Neural cell (in vitro differentiated cells): ENCODE measurements around the gene DEF6. TPM values are rescaled to one million over a fixed set of nuclear protein-coding genes. Genes with fewer than 3 reads are reported as not detected.

ENCODE experiments used
- H2AFZ ChIP-seq: fragments of 200-600, 300-800 bp; sonication (generic), shearing (Covaris generic); 2 replicates; pipeline ENCODE4 v1.6.0; 2014; ENCODE audit warnings: low read depth, mild to moderate bottlenecking, antibody characterized with exemption, low read length, moderate library complexity
- H3F3A ChIP-seq: fragments of 200-600 bp; shearing (Covaris generic); 2 replicates; pipeline ENCODE4 v1.6.1; 2016; ENCODE audit warnings: mild to moderate bottlenecking, moderate library complexity, mixed read lengths, antibody characterized with exemption, low read length; ENCODE audit not compliant: insufficient read depth, poor library complexity, severe bottlenecking
- H3K27ac ChIP-seq: fragments of 200-600, 300-800 bp; sonication (generic), shearing (Covaris generic); 2 replicates; pipeline ENCODE4 v1.5.1; 2014; ENCODE audit warnings: mild to moderate bottlenecking, low read length, moderate library complexity
- H3K27me3 ChIP-seq: fragments of 300-800, 200-600 bp; sonication (generic), shearing (Covaris generic); 2 replicates; pipeline ENCODE4 v1.6.0; 2014; ENCODE audit warnings: mild to moderate bottlenecking, low read depth, low read length, moderate library complexity; ENCODE audit not compliant: insufficient read depth
- H3K36me3 ChIP-seq: fragments of 300-800, 200-600 bp; sonication (generic), shearing (Covaris generic); 2 replicates; pipeline ENCODE4 v1.5.1; 2014; ENCODE audit warnings: mild to moderate bottlenecking, antibody characterized with exemption, low read length, moderate library complexity; ENCODE audit not compliant: insufficient read depth
- H3K4me2 ChIP-seq: fragments of 300-800, 200-600 bp; sonication (generic), shearing (Covaris generic); 2 replicates; pipeline ENCODE4 v1.6.0; 2014; ENCODE audit warnings: mild to moderate bottlenecking, low read length
- H3K4me3 ChIP-seq: fragments of 300-800, 200-600 bp; sonication (generic), shearing (Covaris generic); 2 replicates; pipeline ENCODE4 v1.5.1; 2014; ENCODE audit warnings: mild to moderate bottlenecking, low read length, moderate library complexity
- H3K79me2 ChIP-seq: fragments of 200-600 bp; shearing (Covaris generic); replicated peaks from 2 replicates; pipeline ENCODE4 v1.6.0; 2014; ENCODE audit warnings: mild to moderate bottlenecking, low read length, moderate library complexity; ENCODE audit not compliant: insufficient read depth
- H3K9ac ChIP-seq: fragments of 300-800, 200-600 bp; sonication (generic), shearing (Covaris generic); 2 replicates; pipeline ENCODE4 v1.6.1; 2016; ENCODE audit warnings: mild to moderate bottlenecking, low read length, mixed read lengths
- H3K9me2 ChIP-seq: fragments of 200-600 bp; shearing (Covaris generic); 2 replicates; pipeline ENCODE4 v1.6.1; 2016; ENCODE audit warnings: mild to moderate bottlenecking, low read length, mixed read lengths; ENCODE audit not compliant: insufficient read depth
- H3K9me3 ChIP-seq: fragments of 200-600, 300-800 bp; sonication (generic), shearing (Covaris generic); 2 replicates; pipeline ENCODE4 v1.6.1; 2016; ENCODE audit warnings: mild to moderate bottlenecking, mixed run types, low read length, moderate library complexity, mixed read lengths
- H4K20me1 ChIP-seq: fragments of 200-600 bp; shearing (Covaris generic); 2 replicates; pipeline ENCODE4 v1.6.1; 2016; ENCODE audit warnings: mild to moderate bottlenecking, mixed run types; ENCODE audit not compliant: insufficient read depth
- CTCF ChIP-seq: fragments of 450-650 bp; IDR thresholded peaks from 2 replicates; pipeline ENCODE4 v1.5.1; 2014; ENCODE audit warnings: antibody characterized with exemption, mild to moderate bottlenecking, moderate library complexity; ENCODE audit not compliant: poor library complexity, severe bottlenecking
- EP300 ChIP-seq: fragments of 450-650 bp; conservative IDR thresholded peaks from 2 replicates; pipeline ENCODE4 v1.6.1; 2014; ENCODE audit warnings: antibody characterized with exemption, mild to moderate bottlenecking, moderate library complexity; ENCODE audit not compliant: poor library complexity, severe bottlenecking
- EZH2 ChIP-seq: fragments of 200-600, 300-800 bp; shearing (Covaris generic), sonication (generic); IDR thresholded peaks from 2 replicates; pipeline ENCODE4 v1.6.1; 2014; ENCODE audit warnings: antibody characterized with exemption, low read length, borderline replicate concordance, mild to moderate bottlenecking; ENCODE audit not compliant: insufficient read depth, poor library complexity, severe bottlenecking
- MXI1 ChIP-seq: fragments of 450-650 bp; conservative IDR thresholded peaks from 2 replicates; pipeline ENCODE4 v1.6.1; 2014; ENCODE audit warnings: antibody characterized with exemption, mild to moderate bottlenecking; ENCODE audit not compliant: poor library complexity, severe bottlenecking
- POLR2AphosphoS5 ChIP-seq: IDR thresholded peaks from 2 replicates; pipeline ENCODE4 v1.6.1; 2012
- RAD21 ChIP-seq: fragments of 450-650 bp; conservative IDR thresholded peaks from 2 replicates; pipeline ENCODE4 v1.6.1; 2014; ENCODE audit warnings: antibody characterized with exemption, mild to moderate bottlenecking, moderate library complexity
- REST ChIP-seq: IDR thresholded peaks from 2 replicates; pipeline ENCODE4 v1.6.1; 2012; ENCODE audit warnings: borderline replicate concordance
- SMC3 ChIP-seq: fragments of 450-650 bp; conservative IDR thresholded peaks from 2 replicates; pipeline ENCODE4 v1.6.1; 2014; ENCODE audit warnings: antibody characterized with exemption, mild to moderate bottlenecking, moderate library complexity; ENCODE audit not compliant: poor library complexity
- TAF1 ChIP-seq: IDR thresholded peaks from 2 replicates; pipeline ENCODE4 v1.6.1; 2012; ENCODE audit warnings: low read depth
- polyA plus RNA-seq: library from polyadenylated mRNA; depleted of rRNA; stranded (reverse); fragments of >200 nt; gene quantifications from 2 replicates; pipeline ENCODE4 v1.2.3, GENCODE V29; 2014

DEF6 gene
- polyA plus RNA-seq, 1 donor from 2014 or later = 1.3 TPM

GRCh38 chr6:35365594-35366203 is 68.1 kb downstream of the DEF6 start:
- no peaks in the 10 kb centered on the region for H4K20me1 ChIP-seq
- H3K79me2 ChIP-seq = no peaks in the 10 kb centered on the region
- no peak overlapping the region for H2AFZ ChIP-seq
- H3K4me2 ChIP-seq = no peak overlapping the region
- no peak overlapping the region for H3K9ac ChIP-seq
- H3K27ac ChIP-seq = no peak overlapping the region
- no peaks in the 10 kb centered on the region for H3K9me2 ChIP-seq
- H3F3A ChIP-seq = no peaks in the 10 kb centered on the region
- no peaks in the 10 kb centered on the region for H3K36me3 ChIP-seq
- no peak for TF ChIP-seq CTCF
- TF ChIP-seq REST = no peak
- TF ChIP-seq POLR2AphosphoS5 = no peak
- TF ChIP-seq SMC3 = no peak
- TF ChIP-seq EZH2 = no peak
- TF ChIP-seq MXI1 = no peak
- TF ChIP-seq RAD21 = no peak
- no peak for TF ChIP-seq TAF1
- TF ChIP-seq EP300 = no peak
- H3K27me3 ChIP-seq = no peaks in the 10 kb centered on the region
- no peaks in the 10 kb centered on the region for H3K9me3 ChIP-seq
- H3K4me3 ChIP-seq = no peak overlapping the region

DNA sequence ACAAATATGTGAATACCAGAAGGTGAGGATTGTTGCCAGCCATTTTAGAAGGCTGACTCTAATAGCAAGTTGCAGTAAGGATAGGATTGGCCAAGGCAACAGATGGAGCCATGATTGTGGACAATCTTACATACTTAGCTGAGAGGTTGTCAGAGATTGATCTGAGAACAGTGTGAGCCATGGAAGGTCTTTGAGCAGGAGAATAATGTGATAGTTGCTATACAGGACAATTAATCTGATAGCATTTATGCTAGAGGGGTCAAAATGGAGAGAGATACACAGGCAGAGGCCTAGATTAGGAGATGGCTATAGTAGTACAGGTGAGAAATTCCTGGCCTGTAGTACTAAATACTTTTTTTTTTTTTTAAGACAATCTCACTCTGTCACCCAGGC is 68.6 kb downstream of the DEF6 start:
- Histone ChIP-seq H3K27ac (no peak overlapping the region), H3K27me3 (no peaks in the 10 kb centered on the region), H3F3A (no peaks in the 10 kb centered on the region), H2AFZ (no peak overlapping the region), H3K9me2 (no peaks in the 10 kb centered on the region), H3K4me2 (no peak overlapping the region), H3K4me3 (no peak overlapping the region), H3K79me2 (no peaks in the 10 kb centered on the region), H3K36me3 (no peaks in the 10 kb centered on the region), H4K20me1 (no peaks in the 10 kb centered on the region), H3K9ac (no peak overlapping the region), H3K9me3 (no peaks in the 10 kb centered on the region)
- no peak for TF ChIP-seq TAF1
- TF ChIP-seq CTCF = no peak
- no peak for TF ChIP-seq EZH2
- no peak for TF ChIP-seq MXI1
- TF ChIP-seq EP300 = no peak
- no peak for TF ChIP-seq SMC3
- no peak for TF ChIP-seq POLR2AphosphoS5
